Suprapubic skin (tissue), 4 donors: ENCODE measurements around the gene SP7. TPM values are rescaled to one million over a fixed set of nuclear protein-coding genes. Genes with fewer than 3 reads are reported as not detected.
"Not testable (repeated sequence)": the region's sequence is repeated elsewhere in the genome, so short reads cannot be mapped to it uniquely, and the experiment has no call there.

Source experiments
- DNase-seq, 2 donors: peaks; one replicate each; pipeline ENCODE4 v3.0.0-alpha.2; 2019; ENCODE audit warnings: low spot score in 2 of 2
- H3K27ac ChIP-seq: fragments of 200-600 bp; sonication (generic); one replicate; pipeline ENCODE4 v1.5.1; 2019
- H3K27me3 ChIP-seq: fragments of 200-600 bp; sonication (generic); one replicate; pipeline ENCODE4 v1.5.1; 2019
- H3K36me3 ChIP-seq: fragments of 200-600 bp; sonication (generic); one replicate; pipeline ENCODE4 v1.5.1; 2019
- H3K4me1 ChIP-seq: fragments of 200-600 bp; sonication (generic); one replicate; pipeline ENCODE4 v1.5.1; 2019
- H3K4me3 ChIP-seq: fragments of 200-600 bp; sonication (generic); one replicate; pipeline ENCODE4 v1.5.1; 2019; ENCODE audit warnings: mild to moderate bottlenecking
- H3K9me3 ChIP-seq: fragments of 200-600 bp; sonication (generic); one replicate; pipeline ENCODE4 v1.5.1; 2019
- CTCF ChIP-seq, 2 donors: fragments of 200-600 bp in 1 of 2; fragments of 450-650 bp in 1 of 2; sonication (generic) in 1 of 2; IDR thresholded peaks; one replicate each; pipeline ENCODE4 v1.5.1; 2016 to 2019; ENCODE audit warnings: antibody characterized with exemption in 2 of 2, mild to moderate bottlenecking in 1 of 2, moderate library complexity in 1 of 2
- EP300 ChIP-seq: sonication (generic); formaldehyde crosslinking; IDR thresholded peaks from one replicate; pipeline ENCODE4 v1.6.1; 2017; ENCODE audit warnings: antibody characterized with exemption
- POLR2A ChIP-seq, 2 donors: fragments of 450-650 bp; IDR thresholded peaks; one replicate each; pipeline ENCODE4 v1.6.1; 2017; ENCODE audit warnings: antibody characterized with exemption in 2 of 2, mild to moderate bottlenecking in 2 of 2, moderate library complexity in 2 of 2
- POLR2AphosphoS5 ChIP-seq, 3 donors: sonication (generic); formaldehyde crosslinking; IDR thresholded peaks; one replicate each; pipeline ENCODE4 v1.6.1; 2017; ENCODE audit warnings: antibody characterized with exemption in 3 of 3
- WGBS: methylation state at CpG from one replicate; pipeline ENCODE4 v1.1.5; 2018; 5-methylcytosine and 5-hydroxymethylcytosine counted together
- total RNA-seq, 4 donors: library from RNA; depleted of rRNA; stranded (reverse); fragments of >200 nt; gene quantifications; one replicate each; pipeline ENCODE4 v1.1.0, GENCODE V29; 2016

SP7 gene
- total RNA-seq, 4 donors from 2014 or later: not detected

GRCh38 chr12:53333845-53334244, 2.3 kb downstream of the SP7 start:
- Histone ChIP-seq H3K36me3 (no peaks in the 10 kb centered on the region), H3K4me1 (no peaks in the 10 kb centered on the region), H3K27ac (no peak overlapping the region), H3K9me3 (no peaks in the 10 kb centered on the region), H3K27me3 (peaks cover 45% of the 10 kb centered on the region), H3K4me3 (no peak overlapping the region)
- DNase-seq: no peak
- TF ChIP-seq POLR2AphosphoS5 (IDR thresholded peaks at IDR 0.05) (no peak), EP300 (no peak), CTCF (IDR thresholded peaks at IDR 0.05) (no peak), POLR2A (IDR thresholded peaks at IDR 0.05) (no peak)
- 72% methylated on average over 7 of the region's 7 CpGs for WGBS

GRCh38 chr12:53333289-53333688, 2.9 kb downstream of the SP7 start:
- Histone ChIP-seq H3K4me1 (no peaks in the 10 kb centered on the region), H3K36me3 (no peaks in the 10 kb centered on the region), H3K27ac (no peak overlapping the region), H3K27me3 (peaks cover 39% of the 10 kb centered on the region), H3K4me3 (no peak overlapping the region), H3K9me3 (no peaks in the 10 kb centered on the region)
- 88% methylated on average over 4 of the region's 4 CpGs for WGBS
- TF ChIP-seq EP300 (no peak), CTCF (IDR thresholded peaks at IDR 0.05) (no peak), POLR2A (IDR thresholded peaks at IDR 0.05) (no peak), POLR2AphosphoS5 (IDR thresholded peaks at IDR 0.05) (no peak)
- no peak for DNase-seq

GRCh38 chr12:53332744-53333143, 3.4 kb downstream of the SP7 start:
- DNase-seq: no peak
- H3K27me3 ChIP-seq: peaks cover 35% of the 10 kb centered on the region
- no peaks in the 10 kb centered on the region for H3K9me3 ChIP-seq
- H3K4me3 ChIP-seq: no peak overlapping the region
- 56% methylated on average over 15 of the region's 15 CpGs for WGBS
- TF ChIP-seq POLR2A (IDR thresholded peaks at IDR 0.05) (no peak), CTCF (IDR thresholded peaks at IDR 0.05) (no peak), EP300 (no peak), POLR2AphosphoS5 (IDR thresholded peaks at IDR 0.05) (no peak)
- H3K4me1 ChIP-seq: no peaks in the 10 kb centered on the region
- no peak overlapping the region for H3K27ac ChIP-seq
- no peaks in the 10 kb centered on the region for H3K36me3 ChIP-seq

GRCh38 chr12:53332339-53332738, 3.8 kb downstream of the SP7 start:
- not testable (repeated sequence) for H3K36me3 ChIP-seq, H3K9me3 ChIP-seq, H3K27ac ChIP-seq, H3K4me1 ChIP-seq, DNase-seq, H3K4me3 ChIP-seq
- peaks cover 33% of the 10 kb centered on the region for H3K27me3 ChIP-seq

GRCh38 chr12:53330671-53331070, 5.5 kb downstream of the SP7 start:
- Histone ChIP-seq H3K36me3 (no peaks in the 10 kb centered on the region), H3K9me3 (no peaks in the 10 kb centered on the region), H3K27me3 (peaks cover 16% of the 10 kb centered on the region), H3K27ac (no peak overlapping the region), H3K4me3 (no peak overlapping the region), H3K4me1 (peaks cover 7% of the 10 kb centered on the region)
- 76% methylated on average over 5 of the region's 5 CpGs for WGBS
- DNase-seq: no peak
- no peak for TF ChIP-seq POLR2A (IDR thresholded peaks at IDR 0.05)
- TF ChIP-seq POLR2AphosphoS5 (IDR thresholded peaks at IDR 0.05): no peak
- no peak for TF ChIP-seq CTCF (IDR thresholded peaks at IDR 0.05)
- no peak for TF ChIP-seq EP300

- H3K27ac ChIP-seq: no peak overlapping the region
- H3K9me3 ChIP-seq: no peaks in the 10 kb centered on the region
- DNase-seq: no peak
- H3K4me3 ChIP-seq: no peak overlapping the region
- TF ChIP-seq CTCF (IDR thresholded peaks at IDR 0.05): peak in 1 of 2 donors; percentile 2
- TF ChIP-seq POLR2A (IDR thresholded peaks at IDR 0.05): no peak
- no peaks in the 10 kb centered on the region for H3K36me3 ChIP-seq
- peaks cover 27% of the 10 kb centered on the region for H3K4me1 ChIP-seq
- H3K27me3 ChIP-seq: peaks cover 2% of the 10 kb centered on the region
- WGBS: 73% methylated on average over 4 of the region's 16 CpGs
These were observed 8.1 kb downstream of the SP7 start for GRCh38 chr12:53328043-53328435.
